ENCODE results near the gene CTAGE8.
"Not testable (repeated sequence)": the region's sequence is repeated elsewhere in the genome, so short reads cannot be mapped to it uniquely, and the experiment has no call there.

Gene CTAGE8

DNA sequence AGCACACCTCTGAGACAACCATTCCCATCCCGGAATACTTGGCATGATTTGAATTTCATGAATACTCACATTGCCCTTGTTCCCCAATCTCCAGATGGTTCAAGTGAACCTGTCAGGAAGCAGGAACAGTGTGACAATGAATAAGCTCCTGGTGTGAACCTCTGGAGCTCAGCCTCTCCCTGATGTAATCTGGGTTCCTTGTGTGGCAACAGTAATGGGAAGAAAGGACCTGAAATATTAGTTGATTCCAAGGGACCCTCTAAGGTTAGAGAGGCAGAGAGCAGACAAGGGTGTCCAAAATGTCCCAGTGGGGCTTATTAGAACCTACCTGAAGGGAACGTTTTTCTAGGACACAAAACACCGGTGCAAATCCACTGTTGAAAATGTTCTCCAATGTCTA lies 13.0 kb downstream of the CTAGE8 start:
- no peak for DNase-seq

DNA sequence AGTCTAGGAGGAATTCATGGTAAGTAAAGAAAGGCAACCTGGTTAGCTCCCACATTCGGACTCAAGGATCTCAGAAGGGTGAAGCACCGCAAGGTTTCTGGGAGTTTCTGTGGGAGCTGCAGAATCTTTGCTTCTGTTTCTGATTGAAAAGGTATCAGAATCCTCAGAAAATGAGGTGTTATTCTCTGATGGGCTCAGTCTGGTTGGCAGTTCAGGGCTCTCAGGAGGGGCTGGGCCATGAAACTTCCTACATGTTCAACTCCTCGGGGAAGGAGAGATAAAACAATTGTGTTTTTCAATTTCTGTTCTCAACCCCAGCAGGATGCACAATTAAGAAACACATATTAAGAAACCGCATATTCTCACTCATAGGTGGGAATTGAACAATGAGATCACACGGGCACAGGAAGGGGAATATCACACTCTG lies 13.6 kb downstream of the CTAGE8 start:
- DNase-seq, result no peak

DNA sequence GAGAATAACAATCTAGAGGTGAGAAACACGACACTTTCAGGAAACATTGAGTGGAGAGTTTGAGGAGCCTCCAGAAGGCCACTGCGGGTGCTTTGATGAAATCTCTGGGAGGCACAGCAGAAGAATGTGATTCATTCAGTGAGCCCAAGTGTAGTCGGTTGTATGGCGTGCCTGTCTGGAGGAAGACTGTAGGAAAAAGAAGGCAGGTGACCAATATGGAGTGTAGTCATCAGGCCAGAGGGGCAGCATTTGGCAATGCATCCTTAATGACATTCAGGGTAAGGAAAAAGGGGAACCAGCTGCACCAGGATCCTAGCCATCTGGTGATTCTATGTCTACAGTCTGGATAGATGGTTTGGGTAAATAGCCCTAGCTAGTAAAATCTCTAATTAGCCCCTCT lies 16.8 kb downstream of the CTAGE8 start:
- not testable (repeated sequence) for DNase-seq

DNA sequence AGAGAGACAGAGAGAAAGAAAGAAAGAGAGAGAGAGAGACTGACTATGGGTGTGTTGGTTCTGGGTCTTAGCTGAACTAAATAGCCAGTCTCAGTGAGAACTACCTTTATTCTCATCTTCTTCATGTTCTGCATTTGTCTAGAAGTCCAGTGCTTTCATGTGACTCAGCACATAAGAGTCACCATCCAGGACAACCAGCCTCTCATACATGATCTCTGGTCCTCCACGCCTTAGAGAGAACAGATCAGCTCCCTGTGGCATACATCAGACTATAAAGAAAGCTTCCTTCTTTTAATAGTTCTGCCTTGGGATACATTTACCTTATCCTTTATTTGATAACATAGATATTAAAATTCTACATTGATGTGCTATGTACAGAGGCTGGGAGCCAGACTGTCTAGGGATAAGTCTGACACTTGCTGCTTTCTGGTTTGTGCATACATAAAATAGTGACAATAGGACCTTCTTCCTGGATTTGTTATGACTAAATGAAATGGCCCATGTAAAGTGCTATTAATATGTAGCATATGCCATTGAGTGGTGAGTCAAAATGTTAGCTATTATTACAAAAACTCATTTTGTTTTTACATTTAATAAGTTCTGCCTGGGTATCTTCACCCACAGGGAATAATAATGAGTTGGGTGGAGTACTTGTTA lies 21.3 kb downstream of the CTAGE8 start:
- not testable (repeated sequence) for DNase-seq

DNA sequence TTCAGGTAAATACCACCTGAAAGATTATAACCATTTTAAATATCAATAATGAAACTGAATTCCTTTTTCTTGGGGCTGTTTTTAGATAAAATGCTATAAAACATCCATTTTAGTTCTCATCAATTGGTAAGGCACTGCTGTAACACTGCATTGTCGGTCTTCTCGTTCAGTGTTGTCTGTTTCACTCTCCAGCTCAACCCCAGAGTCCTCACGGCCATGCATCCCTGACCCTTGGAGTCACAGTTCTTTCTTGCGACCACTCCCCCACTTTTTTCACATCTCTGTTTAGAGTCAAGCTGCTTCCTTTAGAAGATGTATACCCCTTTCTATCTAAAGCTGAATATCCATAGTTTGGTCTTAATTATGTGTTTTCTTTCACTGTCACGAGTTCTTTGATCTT lies 22.1 kb downstream of the CTAGE8 start:
- not testable (repeated sequence) for DNase-seq

DNA sequence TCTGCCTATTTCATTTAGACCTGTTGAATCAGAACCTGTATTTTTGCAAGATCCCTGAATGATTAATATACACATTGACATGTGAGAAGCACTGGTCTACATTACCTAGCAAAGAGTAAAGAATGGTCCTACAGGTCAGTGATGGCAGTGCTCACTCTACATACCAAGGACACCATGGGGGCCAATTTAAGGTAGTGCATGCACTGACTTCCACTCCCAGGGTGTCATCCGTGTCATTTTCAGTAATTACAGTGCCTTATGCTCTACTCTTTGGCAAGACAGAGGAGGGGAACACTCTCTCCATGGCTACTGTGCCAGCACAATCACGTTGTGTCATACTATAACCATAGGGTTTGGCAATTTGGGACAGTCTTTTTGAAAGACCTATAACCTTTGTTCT lies 23.7 kb downstream of the CTAGE8 start:
- DNase-seq, result not testable (repeated sequence)

- DNase-seq, result not testable (repeated sequence)
Measured at GRCh38 chr7:144239365-144239764, 29.7 kb downstream of the CTAGE8 start, which contains the start of gene OR2A42. TSS of gene OR2A42 (minus strand) at chr7:144239605. CDS start at chr7:144232843, 6,762 bp downstream.

GRCh38 chr7:144238530-144239082 lies 30.5 kb downstream of the CTAGE8 start:
- not testable (repeated sequence) for DNase-seq

- DNase-seq, result not testable (repeated sequence)
Measured at GRCh38 chr7:144233039-144233438, 36.0 kb downstream of the CTAGE8 start.

DNA sequence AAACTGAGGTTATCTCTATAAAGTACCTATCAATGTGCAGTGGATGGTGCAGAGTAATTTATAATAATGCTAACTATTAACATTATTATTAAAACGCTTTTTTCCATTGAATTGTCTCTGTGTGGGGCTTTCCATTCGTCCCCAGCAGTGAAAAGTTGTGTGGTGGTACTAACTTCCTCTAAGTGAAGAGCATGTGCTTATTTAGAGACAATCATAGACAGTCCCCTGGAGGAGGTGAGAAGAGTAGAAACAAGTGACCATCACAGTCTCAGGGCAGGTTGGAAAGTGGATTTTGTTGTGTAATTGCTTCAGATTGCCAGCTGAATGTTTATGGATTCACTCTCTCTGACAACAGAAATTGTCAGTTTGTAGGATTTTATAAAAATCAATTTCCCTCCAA lies 38.1 kb downstream of the CTAGE8 start:
- not testable (repeated sequence) for DNase-seq

DNA sequence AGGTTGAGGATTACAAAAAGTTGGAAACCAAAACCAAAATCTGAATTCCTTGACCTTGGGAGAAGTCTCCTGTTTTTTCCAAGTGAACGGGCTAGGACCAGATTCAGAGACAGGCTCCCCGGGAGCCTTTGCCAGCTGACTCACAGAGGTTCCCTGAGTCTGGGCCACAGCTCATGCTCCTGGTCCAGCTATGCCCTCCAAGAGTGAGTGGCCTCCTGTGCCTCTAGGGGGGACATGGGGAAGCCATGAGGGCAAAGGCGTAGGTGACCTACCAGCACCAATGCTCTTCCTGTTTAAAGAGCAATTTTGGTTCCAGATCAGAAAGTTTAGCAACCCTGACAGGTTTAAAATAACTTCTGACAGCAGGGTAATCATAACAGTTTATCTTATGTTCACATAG lies 40.3 kb downstream of the CTAGE8 start:
- DNase-seq, result not testable (repeated sequence)

GRCh38 chr7:144226866-144227265 lies 42.2 kb downstream of the CTAGE8 start:
- not testable (repeated sequence) for DNase-seq

- not testable (repeated sequence) for DNase-seq
Measured at GRCh38 chr7:144223675-144224074, 45.4 kb downstream of the CTAGE8 start.

DNA sequence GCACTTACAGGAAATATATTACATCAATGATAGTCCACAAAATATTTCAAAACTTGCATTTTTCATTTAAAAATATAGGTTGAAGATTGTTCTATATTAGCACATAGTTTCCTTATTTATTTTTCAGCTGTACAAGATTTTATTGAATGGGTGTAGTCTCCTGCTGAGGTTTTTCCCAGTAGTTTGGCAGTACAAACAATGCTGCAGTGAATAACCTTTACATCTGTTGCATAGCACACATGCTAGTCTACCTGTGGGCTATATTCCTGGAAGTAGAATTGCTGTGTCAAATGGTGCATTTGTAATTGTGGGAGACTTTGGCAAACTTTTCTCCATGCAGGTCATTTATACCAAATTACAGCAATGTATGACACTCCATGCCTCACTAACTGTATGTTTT lies 48.6 kb downstream of the CTAGE8 start:
- not testable (repeated sequence) for DNase-seq

- DNase-seq, result not testable (repeated sequence)
Measured at GRCh38 chr7:144219149-144219548, 49.9 kb downstream of the CTAGE8 start.

DNA sequence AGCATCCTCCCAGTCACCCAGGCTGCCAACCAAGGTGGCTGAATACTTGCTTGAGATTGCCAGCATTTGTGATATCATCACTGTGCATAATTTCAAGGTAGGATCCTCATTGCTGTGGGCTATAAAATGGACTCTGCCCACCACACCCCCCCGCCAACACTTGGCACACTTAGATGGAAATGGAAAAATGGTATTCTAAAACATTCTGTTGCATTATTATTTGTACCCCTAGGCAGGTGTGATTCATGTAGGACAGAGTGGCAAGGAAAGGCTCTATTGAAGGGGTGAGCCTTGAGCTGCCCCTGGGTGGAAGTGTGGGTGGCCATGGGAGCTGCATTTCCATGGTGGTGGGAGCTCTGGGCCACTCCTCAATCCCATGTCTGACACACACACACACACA lies 50.5 kb downstream of the CTAGE8 start:
- DNase-seq, result not testable (repeated sequence)

- not testable (repeated sequence) for DNase-seq
Measured at GRCh38 chr7:144217200-144217599, 51.9 kb downstream of the CTAGE8 start.
